ENCODE measurements around the gene NELL1. TPM values are rescaled to one million over a fixed set of nuclear protein-coding genes. Genes with fewer than 3 reads are reported as not detected.

The NELL1 gene
- total RNA-seq, 1 experiment from 2014 or later = 0.22 TPM

- Mint-ChIP-seq H3K4me1 (peaks cover 8 to 11% of the 10 kb centered on the region in 2 experiments; a peak in 3 of 4 replicates), H3K4me3 (no peak overlapping the region), H3K27ac (no peak overlapping the region), H3K9me3 (no peaks in the 10 kb centered on the region), H3K36me3 (ENCODE audit: insufficient read depth in 1 of 3, low read depth in 3 of 3) (no peaks in the 10 kb centered on the region; a peak in 1 of 7 replicates), H3K27me3 (ENCODE audit: low read depth) (no peaks in the 10 kb centered on the region)
- Histone ChIP-seq H2AK5ac (ENCODE audit: insufficient read length, low read length) (no peak overlapping the region), H2BK12ac (ENCODE audit: insufficient read length, low read depth, low read length) (no peak overlapping the region), H3K4ac (ENCODE audit: low read depth, low read length) (no peak overlapping the region), H3K23ac (ENCODE audit: insufficient read length, low read depth, low read length) (no peak overlapping the region), H3K9ac (ENCODE audit: extremely low read depth, insufficient read length, low read length) (no peak overlapping the region), H3K79me1 (ENCODE audit: insufficient read depth, low read depth, low read length, poor library complexity, severe bottlenecking) (no peaks in the 10 kb centered on the region), H3K27ac (ENCODE audit: insufficient read length, low read depth, low read length) (no peak overlapping the region), H3K27me3 (ENCODE audit: insufficient read depth, low read length) (no peaks in the 10 kb centered on the region), H2BK20ac (ENCODE audit: low read depth, low read length, poor library complexity, severe bottlenecking) (no peak overlapping the region), H3K56ac (ENCODE audit: insufficient read length, low read depth, low read length) (no peak overlapping the region), H4K91ac (ENCODE audit: insufficient read length, low read depth, low read length) (no peak overlapping the region), H3K18ac (ENCODE audit: insufficient read length, low read depth, low read length) (no peak overlapping the region), H2AFZ (ENCODE audit: low read length) (no peak overlapping the region), H3K79me2 (ENCODE audit: insufficient read depth, low read length) (no peaks in the 10 kb centered on the region), H4K5ac (ENCODE audit: insufficient read length, low read depth, low read length) (no peak overlapping the region), H3K4me2 (ENCODE audit: insufficient read depth, insufficient read length, low read length) (no peak overlapping the region), H2BK5ac (ENCODE audit: insufficient read length, low read length) (no peak overlapping the region), H3T11ph (ENCODE audit: low read length) (no peak overlapping the region), H4K20me1 (ENCODE audit: control insufficient read depth, insufficient read depth, insufficient read length) (no peaks in the 10 kb centered on the region), H2BK120ac (ENCODE audit: low read depth, low read length, poor library complexity, severe bottlenecking) (no peak overlapping the region), H3K23me2 (ENCODE audit: insufficient read length, low read depth, low read length, poor library complexity, severe bottlenecking) (no peaks in the 10 kb centered on the region), H3K9me3 (ENCODE audit: control insufficient read depth, low read depth, low read length) (no peaks in the 10 kb centered on the region), H3K4me1 (ENCODE audit: insufficient read depth, low read length) (no peaks in the 10 kb centered on the region), H2BK15ac (ENCODE audit: low read depth, low read length) (no peak overlapping the region), H3K14ac (ENCODE audit: insufficient read depth, low read length) (no peak overlapping the region), H4K8ac (replicated peaks; ENCODE audit: insufficient read length, low read depth, low read length) (no peak overlapping the region)
- WGBS (ENCODE audit: extremely low coverage, insufficient read length, low lambda C conversion rate) = no CpG with 5 or more reads among the region's 2 CpGs
- no peak for DNase-seq
- no peak for TF ChIP-seq CTCF (conservative IDR thresholded peaks at IDR 0.05)
These were observed 155.4 kb downstream of the NELL1 start for GRCh38 chr11:20824773-20825172.

Data from H9 (cell line).